Body of pancreas (tissue), 4 donors: ENCODE measurements around the gene LACTBL1. TPM values are rescaled to one million over a fixed set of nuclear protein-coding genes. Genes with fewer than 3 reads are reported as not detected.

Source experiments
- ATAC-seq: fragments of 150-250 bp; one replicate; pipeline ENCODE4 v1.9.1; 2016
- DNase-seq, 4 donors: peaks; one replicate each; pipeline ENCODE4 v3.0.0-alpha.2; 2019
- H3K27ac ChIP-seq, 4 donors: fragments of 200-600 bp; sonication (generic); 1 replicate in 3 of 4; 2 replicates in 1 of 4; pipeline versions ENCODE4 v1.5.1 to v1.6.1; 2016 to 2019; ENCODE audit warnings: mild to moderate bottlenecking in 1 of 4, mixed read lengths in 1 of 4, moderate library complexity in 1 of 4
- H3K27me3 ChIP-seq, 2 donors: fragments of 200-600 bp; sonication (generic); one replicate each; pipeline ENCODE4 v1.6.0; 2016; ENCODE audit warnings: mild to moderate bottlenecking in 1 of 2
- H3K36me3 ChIP-seq, 2 donors: fragments of 200-600 bp; sonication (generic); replicated peaks in 1 of 2; 2 replicates each; pipeline ENCODE4 v1.5.1; 2016; ENCODE audit warnings: low read depth in 2 of 2; ENCODE audit not compliant: insufficient read depth in 1 of 2
- H3K4me1 ChIP-seq: fragments of 200-600 bp; sonication (generic); one replicate; pipeline ENCODE4 v1.6.0; 2016
- H3K4me3 ChIP-seq, 2 donors: fragments of 200-600 bp; sonication (generic); 1 replicate in 1 of 2; 2 replicates in 1 of 2; pipeline ENCODE4 v1.5.1; 2016 to 2019
- H3K9me3 ChIP-seq, 3 donors: fragments of 200-600 bp; sonication (generic); 1 replicate in 2 of 3; 2 replicates in 1 of 3; pipeline ENCODE4 v1.5.1; 2016
- POLR2A ChIP-seq, 3 donors: fragments of 450-650 bp; IDR thresholded peaks; one replicate each; pipeline ENCODE4 v1.6.1; 2016; ENCODE audit warnings: antibody characterized with exemption in 3 of 3, mild to moderate bottlenecking in 2 of 3
- WGBS, 2 donors: methylation state at CpG; one replicate each; pipeline ENCODE4 v1.1.5; 2017; 5-methylcytosine and 5-hydroxymethylcytosine counted together
- intact Hi-C: fragments of 100-400 bp; cut with DNase I; formaldehyde crosslinking; loops from one replicate; pipeline ENCODE4 v1.15.1; 2023
- total RNA-seq, 2 donors: library from RNA; depleted of rRNA; stranded (reverse); fragments of >200 nt; gene quantifications; one replicate each; pipeline ENCODE4 v1.1.0, GENCODE V29; 2016
- TF ChIP-seq, protein P1 (sequence below), 7 experiments: fragments of 450-650 bp in 4 of 7; fragments of 200-600 bp in 3 of 7; sonication (generic) in 3 of 7; IDR thresholded peaks; one replicate each; pipeline ENCODE4 v1.5.1; 2016 to 2019; ENCODE audit warnings: antibody characterized with exemption in 7 of 7

LACTBL1 gene
- total RNA-seq, 2 donors from 2014 or later: not detected

DNA sequence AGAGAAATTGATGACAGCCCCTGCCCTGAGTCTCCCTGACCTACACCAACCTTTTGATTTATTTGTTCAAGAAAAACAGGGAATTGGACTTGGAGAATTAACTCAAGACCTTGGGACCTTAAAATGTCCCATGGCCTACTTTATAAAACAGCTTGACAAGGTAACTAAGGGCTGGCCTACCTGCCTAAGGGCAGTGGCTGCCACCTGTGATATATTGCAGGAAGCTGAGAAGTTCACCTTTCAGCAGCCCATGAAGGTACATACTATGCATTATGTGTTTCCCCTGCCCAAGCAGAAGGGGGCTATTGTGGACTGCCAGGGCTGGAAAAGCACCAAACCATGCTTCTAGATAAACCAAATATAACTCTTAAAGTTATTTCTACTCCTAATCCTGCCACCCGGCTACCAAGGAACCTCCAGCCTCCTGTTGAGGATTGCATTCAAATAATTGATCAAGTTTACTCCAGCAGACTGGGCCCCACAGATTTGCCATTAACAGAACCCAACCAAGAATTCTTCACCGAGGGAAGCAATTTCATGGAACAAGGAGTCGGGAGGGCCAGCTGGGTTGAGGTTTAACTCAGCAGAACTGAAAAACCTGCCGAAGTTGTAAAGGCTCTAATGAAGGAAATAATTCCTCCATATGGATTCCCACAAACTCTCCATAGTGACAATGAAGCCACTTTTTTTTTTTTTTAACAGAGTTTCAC is 28.2 kb downstream of the LACTBL1 start:
- WGBS, 2 donors: 79 to 98% methylated on average over 4 of the region's 4 CpGs
- no peak overlapping the region for H3K4me3 ChIP-seq
- no peak for ATAC-seq
- intact Hi-C loops: no loop called here
- TF ChIP-seq, protein P1, sequence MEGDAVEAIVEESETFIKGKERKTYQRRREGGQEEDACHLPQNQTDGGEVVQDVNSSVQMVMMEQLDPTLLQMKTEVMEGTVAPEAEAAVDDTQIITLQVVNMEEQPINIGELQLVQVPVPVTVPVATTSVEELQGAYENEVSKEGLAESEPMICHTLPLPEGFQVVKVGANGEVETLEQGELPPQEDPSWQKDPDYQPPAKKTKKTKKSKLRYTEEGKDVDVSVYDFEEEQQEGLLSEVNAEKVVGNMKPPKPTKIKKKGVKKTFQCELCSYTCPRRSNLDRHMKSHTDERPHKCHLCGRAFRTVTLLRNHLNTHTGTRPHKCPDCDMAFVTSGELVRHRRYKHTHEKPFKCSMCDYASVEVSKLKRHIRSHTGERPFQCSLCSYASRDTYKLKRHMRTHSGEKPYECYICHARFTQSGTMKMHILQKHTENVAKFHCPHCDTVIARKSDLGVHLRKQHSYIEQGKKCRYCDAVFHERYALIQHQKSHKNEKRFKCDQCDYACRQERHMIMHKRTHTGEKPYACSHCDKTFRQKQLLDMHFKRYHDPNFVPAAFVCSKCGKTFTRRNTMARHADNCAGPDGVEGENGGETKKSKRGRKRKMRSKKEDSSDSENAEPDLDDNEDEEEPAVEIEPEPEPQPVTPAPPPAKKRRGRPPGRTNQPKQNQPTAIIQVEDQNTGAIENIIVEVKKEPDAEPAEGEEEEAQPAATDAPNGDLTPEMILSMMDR (IDR thresholded peaks at IDR 0.05): no peak
- no peak for TF ChIP-seq POLR2A (IDR thresholded peaks at IDR 0.05)
- H3K9me3 ChIP-seq: no peaks in the 10 kb centered on the region
- no peak for DNase-seq
- H3K27me3 ChIP-seq: no peaks in the 10 kb centered on the region
- H3K27ac ChIP-seq: no peak overlapping the region
- no peaks in the 10 kb centered on the region for H3K36me3 ChIP-seq
- H3K4me1 ChIP-seq: no peaks in the 10 kb centered on the region

DNA sequence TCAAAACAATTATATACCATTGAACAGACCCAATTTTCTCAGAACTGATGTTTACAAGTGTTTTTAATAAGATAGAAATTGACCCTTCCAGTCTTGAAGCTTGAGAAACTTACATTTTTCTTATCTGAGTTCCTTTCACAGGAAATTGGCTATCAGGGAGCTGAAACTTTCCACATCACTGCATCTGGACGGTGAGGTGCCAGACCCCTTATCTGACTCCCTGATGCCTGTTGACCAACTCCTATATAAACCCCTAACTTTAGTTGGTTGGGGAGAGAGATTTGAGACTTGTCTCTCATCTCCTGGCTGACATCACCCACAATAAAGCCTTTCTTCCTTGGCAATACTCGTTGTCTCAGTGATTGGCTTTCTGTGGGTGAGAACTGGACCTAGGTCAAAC is 31.4 kb downstream of the LACTBL1 start:
- H3K4me1 ChIP-seq: no peaks in the 10 kb centered on the region
- H3K4me3 ChIP-seq: no peak overlapping the region
- H3K9me3 ChIP-seq: no peaks in the 10 kb centered on the region
- TF ChIP-seq, protein P1 (IDR thresholded peaks at IDR 0.05): no peak
- no peak for TF ChIP-seq POLR2A (IDR thresholded peaks at IDR 0.05)
- no peaks in the 10 kb centered on the region for H3K36me3 ChIP-seq
- DNase-seq (no peak), ATAC-seq (no peak)
- 52 to 72% methylated on average over 2 of the region's 2 CpGs for whole genome bisulfite sequencing, 2 donors
- H3K27ac ChIP-seq: no peak overlapping the region
- intact Hi-C loops: no loop called here
- no peaks in the 10 kb centered on the region for H3K27me3 ChIP-seq

DNA sequence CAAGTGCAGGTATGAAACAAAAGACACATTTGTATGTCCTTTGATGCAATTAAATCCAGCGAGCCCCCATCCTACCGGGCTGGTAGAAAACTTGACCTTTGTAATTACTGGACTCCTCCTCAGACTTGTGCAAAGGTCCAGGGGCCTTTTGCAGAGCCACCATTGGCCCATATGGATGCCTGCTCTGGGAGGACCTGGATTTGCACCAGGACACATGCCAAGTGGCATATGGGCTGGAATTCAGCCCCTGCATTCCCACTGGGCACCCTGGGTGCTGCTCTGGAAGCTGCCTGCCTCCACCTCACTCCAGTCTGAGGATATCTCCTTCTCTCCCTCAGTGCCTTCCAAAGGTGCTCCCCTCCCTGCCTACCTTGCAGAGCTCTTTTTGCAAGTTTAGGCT is 36.0 kb downstream of the LACTBL1 start:
- ATAC-seq (no peak), DNase-seq (no peak)
- Histone ChIP-seq H3K36me3 (no peaks in the 10 kb centered on the region), H3K27ac (no peak overlapping the region), H3K4me1 (no peaks in the 10 kb centered on the region), H3K9me3 (no peaks in the 10 kb centered on the region), H3K27me3 (no peaks in the 10 kb centered on the region), H3K4me3 (no peak overlapping the region)
- intact Hi-C loops: no loop called here
- TF ChIP-seq POLR2A (IDR thresholded peaks at IDR 0.05): no peak
- TF ChIP-seq, protein P1 (IDR thresholded peaks at IDR 0.05): no peak
- WGBS, 2 donors: 57% methylated on average over 2 of the region's 2 CpGs; no CpG with 5 or more reads in 1 of the 2 donors

DNA sequence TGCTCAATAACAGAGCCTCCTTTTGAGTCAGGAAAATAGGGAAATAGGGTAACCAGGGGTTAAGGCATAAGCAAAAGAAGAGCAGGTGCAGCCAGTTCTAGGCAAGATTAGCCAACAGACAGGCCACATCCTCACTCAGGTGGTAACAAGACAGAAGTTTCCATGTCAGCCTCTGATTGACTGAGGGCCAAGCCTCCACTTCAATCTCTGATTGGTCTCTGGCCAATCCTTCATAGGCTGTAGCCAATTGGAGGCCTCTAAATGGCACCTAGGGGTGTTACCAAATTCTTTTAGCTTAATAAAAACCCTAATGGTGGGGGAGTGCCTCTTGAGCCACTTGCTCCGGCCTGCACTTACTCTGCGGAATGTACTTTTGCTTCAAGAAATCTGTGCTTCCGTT is 37.2 kb downstream of the LACTBL1 start:
- intact Hi-C loops: no loop called here
- Histone ChIP-seq H3K27me3 (no peaks in the 10 kb centered on the region), H3K9me3 (no peaks in the 10 kb centered on the region), H3K27ac (no peak overlapping the region), H3K4me3 (no peak overlapping the region), H3K4me1 (no peaks in the 10 kb centered on the region), H3K36me3 (no peaks in the 10 kb centered on the region)
- DNase-seq (no peak), ATAC-seq (no peak)
- no peak for TF ChIP-seq POLR2A (IDR thresholded peaks at IDR 0.05)
- TF ChIP-seq, protein P1 (IDR thresholded peaks at IDR 0.05): no peak
- WGBS, 2 donors: 94 to 97% methylated on average over 3 of the region's 3 CpGs
